ENCODE measurements around the gene BLVRB. TPM values are rescaled to one million over a fixed set of nuclear protein-coding genes. Genes with fewer than 3 reads are reported as not detected.
"Not testable (repeated sequence)": the region's sequence is repeated elsewhere in the genome, so short reads cannot be mapped to it uniquely, and the experiment has no call there.

BLVRB gene
- total RNA-seq, 2 experiments from 2014 or later: 34.1 to 35.6 TPM

DNA sequence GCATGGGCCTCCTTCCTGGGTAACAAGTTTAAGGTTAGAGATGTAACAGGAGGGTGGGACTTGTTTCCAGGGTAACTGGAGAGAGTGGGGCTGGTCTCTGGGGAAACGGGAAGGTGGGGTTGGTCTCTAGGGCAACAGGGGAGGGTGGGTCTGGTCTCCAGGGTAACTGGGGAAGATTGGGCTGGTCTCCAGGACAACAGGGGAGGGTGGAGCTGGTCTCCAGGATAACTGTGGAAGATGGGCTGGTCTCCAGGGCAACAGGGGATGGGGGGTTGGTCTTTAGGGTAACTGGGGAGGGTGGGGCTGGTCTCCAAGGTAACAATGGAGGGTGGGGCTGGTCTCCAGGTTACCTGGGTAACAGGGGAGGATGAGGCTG is 37.8 kb upstream of the BLVRB start:
- H3K27me3 Mint-ChIP-seq: peaks cover 2% of the 10 kb centered on the region
- no peak overlapping the region for H3K27ac Mint-ChIP-seq
- H3K36me3 Mint-ChIP-seq (ENCODE audit: low read depth): no peaks in the 10 kb centered on the region
- DNase-seq (no peak), ATAC-seq (no peak)
- POLR2A ChIA-PET: no interaction called here
- H3K4me1 Mint-ChIP-seq: no peaks in the 10 kb centered on the region
- intact Hi-C loops (cut with DNase I, micrococcal nuclease): loop anchor here in 1 of 2 experiments (5.0 kb wide), 1 partner anchor 734 kb away; no protein-coding TSS in a partner anchor
- CTCF ChIA-PET: interaction anchor here (1.1 kb wide), 1 partner anchor 198 kb away, joined by 4 read pairs; no protein-coding TSS in a partner anchor
- H3K4me3 Mint-ChIP-seq: no peak overlapping the region
- no peaks in the 10 kb centered on the region for H3K9me3 Mint-ChIP-seq (ENCODE audit: low read depth)

DNA sequence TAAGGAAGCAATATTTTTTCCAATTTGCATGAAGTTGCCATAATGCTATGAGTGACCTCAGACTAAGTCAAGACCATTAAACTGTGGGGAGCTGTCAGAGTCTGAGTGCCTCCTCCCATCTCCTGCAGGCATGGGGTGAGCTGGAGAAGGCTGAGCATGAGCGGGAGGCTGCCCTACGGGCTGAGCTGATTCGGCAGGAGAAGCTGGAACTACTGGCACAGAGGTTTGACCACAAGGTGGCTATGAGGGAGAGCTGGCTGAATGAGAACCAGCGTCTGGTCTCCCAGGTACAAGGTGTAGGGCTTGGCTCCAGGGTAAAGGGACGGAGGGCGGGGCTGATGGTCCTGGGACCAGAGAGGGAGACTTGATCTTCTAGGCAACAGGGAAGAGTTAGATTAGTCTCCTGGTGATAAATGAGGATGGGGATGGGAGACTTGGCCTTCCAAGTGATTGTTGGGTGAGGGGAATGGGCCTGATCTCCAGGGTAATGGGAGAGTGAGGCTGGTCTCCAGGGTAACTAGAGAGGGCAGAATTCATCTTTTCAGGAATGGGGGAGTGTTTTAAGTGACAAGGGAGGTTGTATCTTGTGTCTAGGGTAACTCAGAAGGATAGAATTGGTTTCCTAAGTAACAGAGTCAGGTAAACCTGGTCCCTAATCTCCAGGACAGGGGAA is 37.2 kb upstream of the BLVRB start:
- H3K4me3 Mint-ChIP-seq: no peak overlapping the region

DNA sequence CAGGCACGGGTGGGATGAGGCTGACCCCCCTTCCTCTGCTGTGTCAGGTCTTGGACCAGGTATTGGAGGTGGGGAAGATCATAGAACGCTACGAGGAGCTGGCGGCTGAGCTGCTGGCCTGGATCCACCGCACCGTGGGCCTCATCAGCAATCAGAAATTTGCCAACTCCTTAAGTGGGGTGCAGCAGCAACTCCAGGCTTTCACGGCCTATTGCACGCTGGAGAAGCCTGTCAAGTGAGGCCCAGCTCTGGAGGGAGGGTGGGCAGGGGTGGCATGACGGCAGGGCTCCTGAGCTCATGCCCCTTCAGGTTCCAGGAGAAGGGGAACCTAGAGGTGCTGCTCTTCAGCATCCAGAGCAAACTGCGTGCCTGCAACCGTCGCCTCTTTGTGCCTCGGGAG is 36.5 kb upstream of the BLVRB start:
- Mint-ChIP-seq H3K4me3 (no peak overlapping the region), H3K27ac (no peak overlapping the region), H3K9me3 (ENCODE audit: low read depth) (no peaks in the 10 kb centered on the region), H3K4me1 (no peaks in the 10 kb centered on the region), H3K27me3 (no peaks in the 10 kb centered on the region), H3K36me3 (ENCODE audit: low read depth) (no peaks in the 10 kb centered on the region)
- intact Hi-C loops (cut with DNase I, micrococcal nuclease): loop anchor here in 1 of 2 experiments (5.0 kb wide), 1 partner anchor 735 kb away; no protein-coding TSS in a partner anchor
- CTCF ChIA-PET: interaction anchor here (0.6 to 1.1 kb wide), 2 partner anchors 28 to 197 kb away, joined by 3 to 4 read pairs; no protein-coding TSS in a partner anchor
- POLR2A ChIA-PET: no interaction called here
- no peak for DNase-seq
- ATAC-seq: no peak

More for the DNA sequence above, 37.2 kb upstream of the BLVRB start:
- POLR2A ChIA-PET: no interaction called here
- CTCF ChIA-PET: interaction anchor here (1.1 kb wide), 1 partner anchor 198 kb away, joined by 4 read pairs; no protein-coding TSS in a partner anchor
- no peaks in the 10 kb centered on the region for H3K9me3 Mint-ChIP-seq (ENCODE audit: low read depth)
- intact Hi-C loops (cut with DNase I, micrococcal nuclease): loop anchor here in 1 of 2 experiments (5.0 kb wide), 1 partner anchor 735 kb away; no protein-coding TSS in a partner anchor
- H3K36me3 Mint-ChIP-seq (ENCODE audit: low read depth): no peaks in the 10 kb centered on the region
- DNase-seq (no peak), ATAC-seq (no peak)
- H3K4me1 Mint-ChIP-seq: no peaks in the 10 kb centered on the region
- H3K27me3 Mint-ChIP-seq: no peaks in the 10 kb centered on the region
- no peak overlapping the region for H3K27ac Mint-ChIP-seq

DNA sequence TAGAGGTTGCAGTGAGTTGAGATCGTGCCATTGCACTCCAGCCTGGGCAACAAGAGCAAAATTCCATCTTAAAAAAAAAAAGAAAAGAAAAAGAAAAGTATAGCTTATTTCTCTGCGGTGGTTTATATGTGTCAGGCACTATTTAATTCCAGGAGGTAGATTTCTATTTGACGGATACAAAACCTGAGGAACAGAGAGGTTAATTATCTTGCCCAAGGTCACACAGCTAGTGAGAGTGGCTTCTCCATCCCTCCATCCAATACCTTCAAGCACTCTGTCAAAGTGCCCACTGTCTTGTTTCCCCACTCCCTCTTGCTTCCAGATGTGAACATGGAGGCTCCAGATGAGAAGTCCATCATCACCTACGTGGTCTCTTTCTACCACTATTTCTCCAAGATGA is 36.1 kb upstream of the BLVRB start:
- ChIA-PET POLR2A (no interaction called here), CTCF (interaction anchor here (0.6 to 1.6 kb wide), 3 partner anchors 12 to 27 kb away, joined by 3 to 4 read pairs (median 3); no protein-coding TSS in a partner anchor)
- no peaks in the 10 kb centered on the region for H3K4me1 Mint-ChIP-seq
- intact Hi-C loops (cut with DNase I, micrococcal nuclease): loop anchor here in 1 of 2 experiments (5.0 kb wide), 1 partner anchor 736 kb away; no protein-coding TSS in a partner anchor
- DNase-seq: no peak
- no peaks in the 10 kb centered on the region for H3K36me3 Mint-ChIP-seq (ENCODE audit: low read depth)
- H3K4me3 Mint-ChIP-seq: no peak overlapping the region
- H3K27me3 Mint-ChIP-seq: no peaks in the 10 kb centered on the region
- no peak overlapping the region for H3K27ac Mint-ChIP-seq
- H3K9me3 Mint-ChIP-seq (ENCODE audit: low read depth): no peaks in the 10 kb centered on the region
- ATAC-seq: no peak

DNA sequence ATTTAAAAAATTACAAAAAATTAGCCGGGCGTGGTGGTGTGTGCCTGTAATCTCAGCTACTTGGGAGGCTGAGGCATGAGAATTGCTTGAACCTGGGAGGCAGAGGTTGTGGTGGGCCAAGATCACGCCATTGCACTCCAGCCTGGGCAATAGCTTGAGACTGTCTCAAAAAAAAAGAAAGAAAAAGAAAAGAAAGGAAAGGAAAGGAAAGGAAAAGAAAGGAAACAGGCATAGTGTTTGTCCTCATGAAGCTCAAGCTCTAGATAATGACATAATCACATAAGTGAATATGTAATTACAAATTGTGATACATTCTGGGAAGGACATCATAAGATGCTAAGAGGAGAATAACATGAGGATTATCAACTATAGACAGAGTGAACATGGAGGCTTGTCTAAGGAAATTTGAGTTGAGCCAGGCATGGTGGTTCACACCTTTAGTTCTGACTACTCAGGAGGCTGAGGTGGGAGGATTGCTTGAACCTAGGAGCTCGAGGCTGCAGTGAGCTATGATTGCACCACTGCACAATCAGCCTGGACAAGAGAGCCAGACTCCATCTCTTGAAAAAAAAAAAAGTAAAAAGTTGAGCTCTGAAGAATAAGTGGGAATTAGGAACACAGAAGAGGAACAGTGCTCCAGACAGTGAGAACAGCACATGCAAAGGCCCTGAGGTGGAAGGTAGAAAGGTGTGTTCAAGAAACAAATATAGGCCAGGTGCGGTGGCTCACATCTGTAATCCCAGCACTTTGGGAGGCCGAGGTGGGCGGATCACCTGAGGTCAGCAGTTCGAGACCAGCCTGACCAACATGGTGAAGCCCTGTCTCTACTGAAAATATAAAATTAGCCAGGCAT is 35.4 kb upstream of the BLVRB start:
- H3K36me3 Mint-ChIP-seq (ENCODE audit: low read depth); ATAC-seq; H3K4me3 Mint-ChIP-seq; H3K9me3 Mint-ChIP-seq (ENCODE audit: low read depth); H3K4me1 Mint-ChIP-seq; H3K27me3 Mint-ChIP-seq; DNase-seq; POLR2A ChIA-PET; H3K27ac Mint-ChIP-seq: not testable (repeated sequence)
- intact Hi-C loops (cut with DNase I, micrococcal nuclease): loop anchor here in 1 of 2 experiments (5.0 kb wide), 1 partner anchor 736 kb away; no protein-coding TSS in a partner anchor
- CTCF ChIA-PET: interaction anchor here (1.5 to 1.6 kb wide), 2 partner anchors 13 to 22 kb away, joined by 3 to 4 read pairs; no protein-coding TSS in a partner anchor

DNA sequence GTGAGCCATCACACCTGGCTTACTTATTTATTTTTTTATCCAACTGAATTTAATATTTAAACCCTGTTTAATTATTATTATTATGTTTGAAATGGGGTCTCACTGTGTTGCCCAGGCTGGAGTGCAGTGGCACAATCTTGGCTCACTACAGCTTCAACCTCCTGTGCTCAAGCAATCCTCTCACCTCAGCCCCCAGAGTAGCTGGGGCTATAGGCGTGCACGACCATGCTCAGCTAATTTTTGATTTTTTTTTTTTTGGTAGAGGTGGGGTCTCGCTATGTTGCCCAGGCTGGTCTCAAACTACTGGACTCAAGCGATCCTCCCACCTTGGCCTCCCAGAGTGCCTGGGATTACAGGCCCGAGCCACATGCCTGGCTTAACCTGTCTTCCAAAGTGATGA is 33.8 kb upstream of the BLVRB start:
- H3K4me1 Mint-ChIP-seq: no peaks in the 10 kb centered on the region
- CTCF ChIA-PET: interaction anchor here (0.5 to 0.6 kb wide), 3 partner anchors 30 to 693 kb away, joined by 3 read pairs; no protein-coding TSS in a partner anchor
- H3K27me3 Mint-ChIP-seq: no peaks in the 10 kb centered on the region
- no peak overlapping the region for H3K4me3 Mint-ChIP-seq
- H3K27ac Mint-ChIP-seq: no peak overlapping the region
- H3K9me3 Mint-ChIP-seq (ENCODE audit: low read depth): no peaks in the 10 kb centered on the region
- no peaks in the 10 kb centered on the region for H3K36me3 Mint-ChIP-seq (ENCODE audit: low read depth)
- intact Hi-C loops (cut with DNase I, micrococcal nuclease): no loop called here
- ATAC-seq (no peak), DNase-seq (no peak)
- POLR2A ChIA-PET: interaction anchor here (0.7 kb wide), 1 partner anchor 24 kb away, joined by 3 read pairs; no protein-coding TSS in a partner anchor

DNA sequence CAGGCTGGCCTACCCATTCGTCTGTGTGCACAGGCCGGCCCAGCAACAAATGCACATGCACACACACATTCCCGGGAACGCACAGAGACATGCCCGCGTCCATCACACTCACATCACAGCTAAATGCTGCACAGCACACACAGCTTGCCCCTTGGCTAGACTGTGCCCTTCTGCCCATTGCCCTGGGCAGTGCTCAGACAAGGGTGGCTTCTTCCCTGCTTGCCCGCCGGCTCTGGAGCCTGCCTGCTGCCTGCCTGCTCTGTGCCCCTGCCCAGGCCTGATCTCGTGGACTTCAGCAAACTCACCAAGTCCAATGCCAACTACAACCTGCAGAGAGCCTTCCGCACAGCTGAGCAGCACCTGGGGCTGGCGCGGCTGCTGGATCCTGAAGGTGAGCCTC is 31.7 kb upstream of the BLVRB start:
- no peaks in the 10 kb centered on the region for H3K27me3 Mint-ChIP-seq
- H3K27ac Mint-ChIP-seq: no peak overlapping the region
- intact Hi-C loops (cut with DNase I, micrococcal nuclease): no loop called here
- H3K9me3 Mint-ChIP-seq (ENCODE audit: low read depth): no peaks in the 10 kb centered on the region
- ATAC-seq (no peak), DNase-seq (no peak)
- ChIA-PET CTCF (no interaction called here), POLR2A (interaction anchor here (0.6 kb wide), 1 partner anchor 577 kb away, joined by 3 read pairs; no protein-coding TSS in a partner anchor)
- no peaks in the 10 kb centered on the region for H3K36me3 Mint-ChIP-seq (ENCODE audit: low read depth)
- no peak overlapping the region for H3K4me3 Mint-ChIP-seq
- no peaks in the 10 kb centered on the region for H3K4me1 Mint-ChIP-seq

DNA sequence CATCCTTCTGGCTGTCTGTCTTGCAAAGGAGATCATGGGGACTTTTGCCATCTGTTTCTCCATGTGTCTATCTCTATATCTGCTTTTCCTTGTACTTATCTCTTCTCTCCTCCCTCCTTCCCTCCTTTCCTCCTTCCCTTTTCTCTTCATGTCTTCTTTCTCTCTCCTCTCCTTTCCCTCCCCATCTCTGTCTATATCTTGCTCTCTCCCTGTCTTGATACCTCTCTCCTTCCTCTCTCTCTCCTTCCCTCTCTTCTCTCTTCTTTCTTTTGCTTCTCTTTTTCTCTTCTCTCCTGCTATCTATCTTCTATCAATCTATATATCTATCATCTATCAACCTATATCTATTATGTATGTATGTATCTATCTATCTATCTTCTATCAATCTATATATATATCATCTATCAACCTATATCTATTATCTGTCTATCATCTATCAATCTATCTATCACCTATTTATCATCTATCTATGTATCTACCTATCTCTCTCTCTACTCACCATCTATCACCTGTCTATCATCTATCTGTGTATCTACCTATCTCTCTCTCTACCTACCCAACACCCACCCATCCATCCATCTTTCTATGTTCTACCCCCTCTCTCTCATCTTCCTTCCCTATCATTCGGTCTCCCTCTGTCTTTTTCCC is 28.8 kb upstream of the BLVRB start:
- Mint-ChIP-seq H3K36me3 (ENCODE audit: low read depth) (no peaks in the 10 kb centered on the region), H3K27me3 (no peaks in the 10 kb centered on the region), H3K4me3 (no peak overlapping the region), H3K27ac (no peak overlapping the region), H3K9me3 (ENCODE audit: low read depth) (no peaks in the 10 kb centered on the region), H3K4me1 (no peaks in the 10 kb centered on the region)
- intact Hi-C loops (cut with DNase I, micrococcal nuclease): no loop called here
- ATAC-seq (no peak), DNase-seq (no peak)
- POLR2A ChIA-PET: no interaction called here
- CTCF ChIA-PET: no interaction called here

DNA sequence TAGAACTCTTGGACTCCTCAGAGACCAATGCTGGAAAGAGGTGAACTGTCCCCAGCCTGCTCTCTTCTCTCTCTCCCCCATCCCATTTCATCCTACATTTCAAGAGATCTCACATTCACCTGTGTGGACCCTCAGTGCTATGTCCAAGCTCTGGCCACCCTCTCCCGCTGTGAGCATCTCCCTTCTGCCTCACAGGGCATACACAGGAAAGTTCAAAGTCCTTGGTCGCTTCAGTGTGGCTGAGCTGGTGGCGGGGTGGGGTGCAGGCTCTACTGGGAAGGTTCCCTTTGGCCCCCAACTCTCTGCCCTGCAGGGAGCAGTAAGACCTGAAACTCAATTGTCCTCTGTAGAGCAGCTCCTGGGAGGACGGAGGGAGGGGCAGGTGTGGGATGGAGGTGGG is 28.2 kb upstream of the BLVRB start:
- POLR2A ChIA-PET: no interaction called here
- Mint-ChIP-seq H3K4me1 (no peaks in the 10 kb centered on the region), H3K27ac (no peak overlapping the region), H3K9me3 (ENCODE audit: low read depth) (no peaks in the 10 kb centered on the region), H3K4me3 (no peak overlapping the region), H3K36me3 (ENCODE audit: low read depth) (no peaks in the 10 kb centered on the region), H3K27me3 (no peaks in the 10 kb centered on the region)
- CTCF ChIA-PET: no interaction called here
- ATAC-seq (no peak), DNase-seq (no peak)
- intact Hi-C loops (cut with DNase I, micrococcal nuclease): no loop called here

DNA sequence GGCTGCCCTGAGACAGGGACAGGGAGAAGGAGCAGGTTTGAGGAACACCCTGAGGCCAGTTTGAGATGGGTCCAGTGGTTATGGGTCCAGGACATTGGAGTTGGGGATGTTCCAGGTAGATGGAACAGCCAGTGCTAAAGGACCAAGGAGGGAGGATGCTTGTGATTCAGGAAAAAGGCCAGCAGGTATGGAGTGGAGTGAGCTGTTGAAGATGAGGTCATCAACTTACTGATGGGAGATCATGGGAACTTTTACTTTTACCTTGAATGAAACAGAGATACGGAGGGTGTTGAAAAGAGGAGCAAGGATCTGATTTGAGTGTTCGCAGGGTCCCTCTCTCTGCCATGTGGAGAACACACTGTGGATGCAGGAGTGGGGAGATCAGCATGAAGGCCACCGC is 26.7 kb upstream of the BLVRB start:
- intact Hi-C loops (cut with DNase I, micrococcal nuclease): no loop called here
- ATAC-seq: no peak
- no peaks in the 10 kb centered on the region for H3K9me3 Mint-ChIP-seq (ENCODE audit: low read depth)
- H3K4me1 Mint-ChIP-seq: no peaks in the 10 kb centered on the region
- H3K27me3 Mint-ChIP-seq: peaks cover 7% of the 10 kb centered on the region
- ChIA-PET POLR2A (no interaction called here), CTCF (interaction anchor here (2.7 kb wide), 1 partner anchor 187 kb away, joined by 8 read pairs; no protein-coding TSS in a partner anchor)
- no peaks in the 10 kb centered on the region for H3K36me3 Mint-ChIP-seq (ENCODE audit: low read depth)
- no peak for DNase-seq
- H3K4me3 Mint-ChIP-seq: no peak overlapping the region
- H3K27ac Mint-ChIP-seq: no peak overlapping the region

DNA sequence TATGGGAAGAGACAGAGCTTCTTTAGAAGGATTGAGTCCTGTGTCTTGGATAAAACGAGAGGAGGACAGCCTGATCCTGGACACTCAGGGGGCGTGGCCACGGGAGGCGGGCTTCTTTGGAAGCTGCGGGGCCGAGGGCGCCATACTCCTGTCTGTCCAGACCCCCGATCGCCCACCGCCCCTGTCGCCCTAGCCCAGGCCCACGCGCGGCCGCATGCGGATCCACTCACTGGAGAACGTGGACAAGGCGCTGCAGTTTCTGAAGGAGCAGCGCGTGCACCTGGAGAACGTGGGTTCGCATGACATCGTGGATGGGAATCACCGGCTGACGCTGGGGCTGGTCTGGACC is 24.3 kb upstream of the BLVRB start:
- H3K4me3 Mint-ChIP-seq: no peak overlapping the region
- H3K27me3 Mint-ChIP-seq: peaks cover 10% of the 10 kb centered on the region
- no peak overlapping the region for H3K27ac Mint-ChIP-seq
- ChIA-PET POLR2A (no interaction called here), CTCF (interaction anchor here (1.2 to 1.3 kb wide), 2 partner anchors 22 to 59 kb away, joined by 4 read pairs; no protein-coding TSS in a partner anchor)
- intact Hi-C loops (cut with DNase I, micrococcal nuclease): no loop called here
- no peaks in the 10 kb centered on the region for H3K36me3 Mint-ChIP-seq (ENCODE audit: low read depth)
- no peaks in the 10 kb centered on the region for H3K4me1 Mint-ChIP-seq
- no peaks in the 10 kb centered on the region for H3K9me3 Mint-ChIP-seq (ENCODE audit: low read depth)
- no peak for ATAC-seq
- no peak for DNase-seq

Data from activated CD4-positive, alpha-beta T cell treated with anti-CD3 and anti-CD28 coated beads for 36 hours (primary cell).